Measurements from ENCODE around the gene NBEAL2.

Gene NBEAL2

DNA sequence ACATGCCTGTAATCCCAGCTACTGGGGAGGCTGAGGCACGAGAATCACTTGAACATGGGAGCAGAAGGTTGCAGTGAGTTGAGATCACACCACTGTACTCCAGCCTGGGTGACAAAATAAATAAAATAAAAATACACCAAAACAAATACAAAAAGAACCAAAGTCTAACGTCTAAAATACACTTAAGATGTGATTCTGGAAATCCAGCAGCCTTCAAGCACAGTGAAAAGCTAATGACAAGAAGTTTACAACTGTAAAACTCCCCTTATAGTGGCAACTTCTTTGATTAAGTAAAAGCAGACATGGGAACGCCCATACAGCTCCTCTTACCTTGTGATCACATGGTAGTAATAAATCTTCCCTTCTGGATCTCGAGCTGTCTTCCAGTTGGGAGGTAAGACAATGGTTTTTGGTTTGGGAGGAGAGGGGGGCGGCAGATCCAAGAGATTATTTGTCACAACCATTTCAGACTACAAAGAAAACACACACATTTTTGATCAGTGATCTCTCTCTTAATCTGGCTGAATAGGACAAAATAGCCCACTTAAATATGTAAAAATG is 62.8 kb downstream of the NBEAL2 start:
- no peak for DNase-seq (ENCODE audit: low read depth)

DNA sequence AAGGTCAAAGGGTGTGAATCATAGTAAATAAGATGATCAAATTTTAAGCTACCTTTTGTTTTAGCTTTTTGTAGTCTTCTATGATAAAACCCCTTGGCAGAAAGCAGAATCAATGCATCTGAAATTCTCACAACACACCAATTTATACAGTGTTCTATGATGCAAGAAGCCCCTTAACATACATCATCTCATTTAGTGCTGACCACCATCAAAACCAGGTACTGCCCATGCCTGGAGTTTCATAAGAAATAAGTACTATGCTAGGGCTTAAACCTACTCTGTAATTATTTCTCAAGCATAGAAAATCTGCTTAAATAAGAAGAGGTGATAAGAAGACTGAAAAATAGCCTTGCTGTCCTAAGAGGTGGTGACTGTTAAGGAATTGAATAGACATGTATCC is 67.6 kb downstream of the NBEAL2 start:
- DNase-seq (ENCODE audit: low read depth), result no peak

DNA sequence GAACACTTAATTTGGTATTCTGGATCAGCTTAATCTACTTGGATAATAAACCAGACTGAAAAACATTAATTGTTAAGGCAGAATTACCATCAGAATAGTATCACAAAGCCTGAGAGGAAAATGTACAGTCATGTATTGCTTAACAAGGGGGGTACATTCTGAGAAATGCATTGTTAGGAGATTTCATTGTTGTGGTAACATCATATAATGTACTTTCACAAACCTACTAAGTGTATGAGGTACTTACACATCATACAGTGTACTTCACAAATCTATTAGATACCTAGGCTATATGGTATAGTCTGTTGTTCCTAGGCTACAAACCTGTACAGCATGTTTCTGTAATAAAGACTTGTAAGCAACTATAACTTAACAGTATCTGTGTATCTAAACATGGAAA is 68.2 kb downstream of the NBEAL2 start:
- no peak for DNase-seq (ENCODE audit: low read depth)

DNA sequence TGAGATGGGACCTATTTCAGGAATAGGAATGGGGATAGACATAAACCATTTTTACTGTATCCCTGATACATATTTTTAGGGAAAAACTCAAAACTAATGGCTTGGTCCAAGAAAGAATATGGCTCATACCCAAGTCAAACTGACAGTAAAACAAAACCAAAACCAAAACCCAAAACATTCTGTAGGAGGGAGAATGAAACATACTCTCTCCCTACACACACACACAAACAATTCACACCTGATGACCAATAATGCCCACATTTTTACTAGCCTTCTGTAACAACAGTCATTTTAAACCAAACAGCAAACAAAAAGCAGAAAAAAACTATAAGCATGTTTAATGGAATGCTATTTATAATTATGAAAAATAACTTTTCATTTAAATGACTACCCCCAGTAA is 74.9 kb downstream of the NBEAL2 start:
- DNase-seq (ENCODE audit: low read depth), result peak; percentile 13

DNA sequence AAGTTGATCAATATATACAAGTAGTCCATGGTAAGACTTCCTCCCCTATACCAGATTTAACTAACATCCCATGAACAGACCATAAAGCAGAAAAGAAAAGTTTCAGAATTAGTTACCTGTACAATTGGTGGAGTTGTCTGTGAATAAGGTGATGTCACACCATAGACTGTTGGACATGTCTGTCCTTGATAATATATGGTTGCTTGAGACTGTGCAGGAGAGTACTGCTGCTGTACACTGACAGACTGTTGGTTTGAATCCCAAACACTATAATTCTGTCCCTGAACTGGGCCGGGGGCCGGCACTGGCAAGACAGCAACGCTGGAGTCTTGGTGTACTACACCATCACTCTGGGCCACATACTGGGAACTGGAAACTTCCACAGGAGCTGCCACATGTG is 77.2 kb downstream of the NBEAL2 start:
- DNase-seq (ENCODE audit: low read depth), result no peak

DNA sequence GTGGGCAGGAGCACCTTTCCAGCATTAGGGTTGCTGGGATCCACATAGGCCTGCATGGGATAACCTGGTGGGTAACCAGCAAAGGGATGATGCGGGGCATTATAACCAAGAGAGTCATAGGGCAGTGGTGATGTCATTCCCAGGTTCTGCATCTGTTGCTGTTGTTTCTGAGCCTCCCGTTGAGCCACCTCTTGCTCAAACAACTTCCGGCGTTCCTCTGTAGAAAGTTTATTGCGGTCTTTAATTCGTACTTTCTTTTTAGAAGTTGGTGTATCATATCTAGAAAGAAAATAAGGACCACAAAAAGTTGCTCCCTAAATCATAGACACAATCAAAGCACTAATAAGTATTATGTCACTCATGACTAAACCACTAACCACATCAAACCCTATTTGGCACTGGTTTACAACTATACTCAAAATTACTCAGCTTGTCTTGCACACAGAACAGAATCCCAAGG is 77.8 kb downstream of the NBEAL2 start:
- peak; percentile 7 for DNase-seq (ENCODE audit: low read depth)

Data from stromal cell of bone marrow (primary cell).